ENCODE results near the gene ARL6IP6.

DNA sequence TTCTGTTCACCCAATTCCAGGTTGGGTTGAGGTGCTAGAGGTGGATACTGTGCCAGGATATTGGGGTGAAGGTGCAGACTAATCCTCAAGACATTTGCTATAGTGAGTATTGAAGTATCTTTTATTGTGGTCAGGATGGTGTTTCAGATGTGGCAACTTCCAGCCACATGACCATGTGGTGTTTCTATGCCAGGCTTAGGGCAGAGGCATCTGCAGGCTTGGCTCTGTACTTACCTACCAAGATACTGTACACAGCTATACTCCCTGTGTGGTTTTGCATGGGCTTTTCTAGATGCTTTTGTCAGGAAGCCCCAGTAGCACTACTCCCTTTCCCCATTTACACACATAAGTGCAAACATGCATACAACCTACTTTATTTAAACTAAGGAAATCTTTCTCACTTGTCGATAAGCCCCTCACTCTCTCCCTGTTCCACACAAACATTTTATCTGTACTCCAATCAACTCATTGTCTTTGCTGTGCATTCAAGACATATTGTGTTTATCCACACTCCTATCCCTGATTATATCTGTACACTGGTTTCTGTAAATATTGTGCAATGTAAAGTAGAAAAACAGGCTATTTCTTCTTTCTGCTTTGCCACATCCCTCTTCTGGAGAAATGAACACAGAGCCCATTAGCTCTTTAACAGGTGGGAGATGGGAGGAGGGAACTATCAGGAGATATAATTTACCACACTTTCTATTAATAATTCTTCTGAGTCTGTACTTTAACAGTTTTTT is 12.3 kb downstream of the ARL6IP6 start:
- TF ChIP-seq GTF2F1 (IDR thresholded peaks at IDR 0.05; ENCODE audit: low read length) (no peak), ZFP36 (IDR thresholded peaks at IDR 0.05; ENCODE audit: borderline replicate concordance, low read depth, low read length, partially characterized antibody) (no peak), MTA1 (CRISPR knock-in tag; IDR thresholded peaks at IDR 0.05; ENCODE audit: borderline replicate concordance) (no peak), ZNF878 (CRISPR knock-in tag; IDR thresholded peaks at IDR 0.05) (no peak), EP300 (IDR thresholded peaks at IDR 0.05; ENCODE audit: low read depth in 2 of 2, low read length in 2 of 2) (no peak), EP300 (CRISPR knock-in tag; IDR thresholded peaks at IDR 0.05; ENCODE audit: borderline replicate concordance) (no peak), POLR2A (IDR thresholded peaks at IDR 0.05; ENCODE audit: insufficient read depth in 1 of 2, low read depth in 2 of 2, low read length in 2 of 2) (no peak), BRCA1 (CRISPR knock-in tag; IDR thresholded peaks at IDR 0.05) (no peak), CBFB (CRISPR knock-in tag; IDR thresholded peaks at IDR 0.05) (no peak)
- TF ChIP-seq, protein P1, sequence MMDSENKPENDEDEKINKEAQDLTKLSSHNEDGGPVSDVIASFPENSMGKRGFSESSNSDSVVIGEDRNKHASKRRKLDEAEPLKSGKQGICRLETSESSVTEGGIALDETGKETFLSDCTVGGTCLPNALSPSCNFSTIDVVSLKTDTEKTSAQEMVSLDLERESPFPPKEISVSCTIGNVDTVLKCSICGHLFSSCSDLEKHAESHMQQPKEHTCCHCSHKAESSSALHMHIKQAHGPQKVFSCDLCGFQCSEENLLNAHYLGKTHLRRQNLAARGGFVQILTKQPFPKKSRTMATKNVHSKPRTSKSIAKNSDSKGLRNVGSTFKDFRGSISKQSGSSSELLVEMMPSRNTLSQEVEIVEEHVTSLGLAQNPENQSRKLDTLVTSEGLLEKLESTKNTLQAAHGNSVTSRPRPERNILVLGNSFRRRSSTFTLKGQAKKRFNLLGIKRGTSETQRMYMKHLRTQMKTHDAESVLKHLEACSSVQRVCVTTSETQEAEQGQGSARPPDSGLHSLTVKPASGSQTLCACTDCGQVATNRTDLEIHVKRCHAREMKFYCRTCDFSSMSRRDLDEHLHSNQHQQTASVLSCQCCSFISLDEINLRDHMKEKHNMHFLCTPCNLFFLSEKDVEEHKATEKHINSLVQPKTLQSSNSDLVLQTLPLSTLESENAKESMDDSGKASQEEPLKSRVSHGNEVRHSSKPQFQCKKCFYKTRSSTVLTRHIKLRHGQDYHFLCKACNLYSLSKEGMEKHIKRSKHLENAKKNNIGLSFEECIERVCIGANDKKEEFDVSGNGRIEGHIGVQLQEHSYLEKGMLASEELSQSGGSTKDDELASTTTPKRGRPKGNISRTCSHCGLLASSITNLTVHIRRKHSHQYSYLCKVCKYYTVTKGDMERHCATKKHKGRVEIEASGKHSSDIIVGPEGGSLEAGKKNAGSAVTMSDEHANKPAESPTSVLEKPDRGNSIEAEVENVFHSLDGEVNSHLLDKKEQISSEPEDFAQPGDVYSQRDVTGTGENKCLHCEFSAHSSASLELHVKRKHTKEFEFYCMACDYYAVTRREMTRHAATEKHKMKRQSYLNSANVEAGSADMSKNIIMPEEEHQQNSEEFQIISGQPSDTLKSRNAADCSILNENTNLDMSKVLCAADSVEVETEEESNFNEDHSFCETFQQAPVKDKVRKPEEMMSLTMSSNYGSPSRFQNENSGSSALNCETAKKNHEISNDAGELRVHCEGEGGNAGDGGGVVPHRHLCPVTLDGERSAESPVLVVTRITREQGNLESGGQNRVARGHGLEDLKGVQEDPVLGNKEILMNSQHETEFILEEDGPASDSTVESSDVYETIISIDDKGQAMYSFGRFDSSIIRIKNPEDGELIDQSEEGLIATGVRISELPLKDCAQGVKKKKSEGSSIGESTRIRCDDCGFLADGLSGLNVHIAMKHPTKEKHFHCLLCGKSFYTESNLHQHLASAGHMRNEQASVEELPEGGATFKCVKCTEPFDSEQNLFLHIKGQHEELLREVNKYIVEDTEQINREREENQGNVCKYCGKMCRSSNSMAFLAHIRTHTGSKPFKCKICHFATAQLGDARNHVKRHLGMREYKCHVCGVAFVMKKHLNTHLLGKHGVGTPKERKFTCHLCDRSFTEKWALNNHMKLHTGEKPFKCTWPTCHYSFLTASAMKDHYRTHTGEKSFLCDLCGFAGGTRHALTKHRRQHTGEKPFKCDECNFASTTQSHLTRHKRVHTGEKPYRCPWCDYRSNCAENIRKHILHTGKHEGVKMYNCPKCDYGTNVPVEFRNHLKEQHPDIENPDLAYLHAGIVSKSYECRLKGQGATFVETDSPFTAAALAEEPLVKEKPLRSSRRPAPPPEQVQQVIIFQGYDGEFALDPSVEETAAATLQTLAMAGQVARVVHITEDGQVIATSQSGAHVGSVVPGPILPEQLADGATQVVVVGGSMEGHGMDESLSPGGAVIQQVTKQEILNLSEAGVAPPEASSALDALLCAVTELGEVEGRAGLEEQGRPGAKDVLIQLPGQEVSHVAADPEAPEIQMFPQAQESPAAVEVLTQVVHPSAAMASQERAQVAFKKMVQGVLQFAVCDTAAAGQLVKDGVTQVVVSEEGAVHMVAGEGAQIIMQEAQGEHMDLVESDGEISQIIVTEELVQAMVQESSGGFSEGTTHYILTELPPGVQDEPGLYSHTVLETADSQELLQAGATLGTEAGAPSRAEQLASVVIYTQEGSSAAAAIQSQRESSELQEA (CRISPR knock-in tag; IDR thresholded peaks at IDR 0.05; ENCODE audit: not compliant biosample characterization), result no peak
- TF ChIP-seq, protein P2, sequence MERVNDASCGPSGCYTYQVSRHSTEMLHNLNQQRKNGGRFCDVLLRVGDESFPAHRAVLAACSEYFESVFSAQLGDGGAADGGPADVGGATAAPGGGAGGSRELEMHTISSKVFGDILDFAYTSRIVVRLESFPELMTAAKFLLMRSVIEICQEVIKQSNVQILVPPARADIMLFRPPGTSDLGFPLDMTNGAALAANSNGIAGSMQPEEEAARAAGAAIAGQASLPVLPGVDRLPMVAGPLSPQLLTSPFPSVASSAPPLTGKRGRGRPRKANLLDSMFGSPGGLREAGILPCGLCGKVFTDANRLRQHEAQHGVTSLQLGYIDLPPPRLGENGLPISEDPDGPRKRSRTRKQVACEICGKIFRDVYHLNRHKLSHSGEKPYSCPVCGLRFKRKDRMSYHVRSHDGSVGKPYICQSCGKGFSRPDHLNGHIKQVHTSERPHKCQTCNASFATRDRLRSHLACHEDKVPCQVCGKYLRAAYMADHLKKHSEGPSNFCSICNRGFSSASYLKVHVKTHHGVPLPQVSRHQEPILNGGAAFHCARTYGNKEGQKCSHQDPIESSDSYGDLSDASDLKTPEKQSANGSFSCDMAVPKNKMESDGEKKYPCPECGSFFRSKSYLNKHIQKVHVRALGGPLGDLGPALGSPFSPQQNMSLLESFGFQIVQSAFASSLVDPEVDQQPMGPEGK (CRISPR knock-in tag; IDR thresholded peaks at IDR 0.05), result no peak
- TF ChIP-seq, protein P3, sequence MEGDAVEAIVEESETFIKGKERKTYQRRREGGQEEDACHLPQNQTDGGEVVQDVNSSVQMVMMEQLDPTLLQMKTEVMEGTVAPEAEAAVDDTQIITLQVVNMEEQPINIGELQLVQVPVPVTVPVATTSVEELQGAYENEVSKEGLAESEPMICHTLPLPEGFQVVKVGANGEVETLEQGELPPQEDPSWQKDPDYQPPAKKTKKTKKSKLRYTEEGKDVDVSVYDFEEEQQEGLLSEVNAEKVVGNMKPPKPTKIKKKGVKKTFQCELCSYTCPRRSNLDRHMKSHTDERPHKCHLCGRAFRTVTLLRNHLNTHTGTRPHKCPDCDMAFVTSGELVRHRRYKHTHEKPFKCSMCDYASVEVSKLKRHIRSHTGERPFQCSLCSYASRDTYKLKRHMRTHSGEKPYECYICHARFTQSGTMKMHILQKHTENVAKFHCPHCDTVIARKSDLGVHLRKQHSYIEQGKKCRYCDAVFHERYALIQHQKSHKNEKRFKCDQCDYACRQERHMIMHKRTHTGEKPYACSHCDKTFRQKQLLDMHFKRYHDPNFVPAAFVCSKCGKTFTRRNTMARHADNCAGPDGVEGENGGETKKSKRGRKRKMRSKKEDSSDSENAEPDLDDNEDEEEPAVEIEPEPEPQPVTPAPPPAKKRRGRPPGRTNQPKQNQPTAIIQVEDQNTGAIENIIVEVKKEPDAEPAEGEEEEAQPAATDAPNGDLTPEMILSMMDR (CRISPR knock-in tag; IDR thresholded peaks at IDR 0.05), result no peak
- TF ChIP-seq, protein P4, sequence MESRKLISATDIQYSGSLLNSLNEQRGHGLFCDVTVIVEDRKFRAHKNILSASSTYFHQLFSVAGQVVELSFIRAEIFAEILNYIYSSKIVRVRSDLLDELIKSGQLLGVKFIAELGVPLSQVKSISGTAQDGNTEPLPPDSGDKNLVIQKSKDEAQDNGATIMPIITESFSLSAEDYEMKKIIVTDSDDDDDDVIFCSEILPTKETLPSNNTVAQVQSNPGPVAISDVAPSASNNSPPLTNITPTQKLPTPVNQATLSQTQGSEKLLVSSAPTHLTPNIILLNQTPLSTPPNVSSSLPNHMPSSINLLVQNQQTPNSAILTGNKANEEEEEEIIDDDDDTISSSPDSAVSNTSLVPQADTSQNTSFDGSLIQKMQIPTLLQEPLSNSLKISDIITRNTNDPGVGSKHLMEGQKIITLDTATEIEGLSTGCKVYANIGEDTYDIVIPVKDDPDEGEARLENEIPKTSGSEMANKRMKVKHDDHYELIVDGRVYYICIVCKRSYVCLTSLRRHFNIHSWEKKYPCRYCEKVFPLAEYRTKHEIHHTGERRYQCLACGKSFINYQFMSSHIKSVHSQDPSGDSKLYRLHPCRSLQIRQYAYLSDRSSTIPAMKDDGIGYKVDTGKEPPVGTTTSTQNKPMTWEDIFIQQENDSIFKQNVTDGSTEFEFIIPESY (CRISPR knock-in tag; IDR thresholded peaks at IDR 0.05), result no peak
